HCT116 (cell line): Measurements from ENCODE around the gene CDH11. TPM values are rescaled to one million over a fixed set of nuclear protein-coding genes. Genes with fewer than 3 reads are reported as not detected.

ENCODE experiments used
- ATAC-seq: fragments of 200-7000 bp; cut with Tn5 transposase; 2 replicates; pipeline ENCODE4 v1.9.1; 2020; ENCODE audit warnings: mild to moderate bottlenecking, moderate library complexity
- BruUV-seq: library from RNA; stranded (reverse); fragments of 400-500 nt; replicated peaks from 2 replicates; lab custom pipeline; 2021; lab: Mats Ljungman, UMichigan
- CTCF ChIA-PET: fragments of 300-600 bp; sonication (Branson Sonifier 250); formaldehyde crosslinking; loops from one replicate; lab custom pipeline; 2021; ENCODE audit warnings: antibody characterized with exemption; lab: Charles Lee
- POLR2A ChIA-PET: fragments of 300-600, 350-600 bp; sonication (Branson Sonifier 250); formaldehyde crosslinking; loops from one replicate; lab custom pipeline; 2021; ENCODE audit warnings: antibody characterized with exemption; lab: Charles Lee
- RAD21 ChIA-PET, 2 experiments: fragments of 300-600 bp; sonication (Branson Sonifier 250); formaldehyde crosslinking; loops; one replicate each; lab custom pipeline; 2023; ENCODE audit warnings: low total read pairs in 2 of 2; ENCODE audit not compliant: uncharacterized antibody in 2 of 2, unreplicated experiment in 2 of 2, low non-redundant PET in 1 of 2; lab: Charles Lee
- DNase-seq: peaks from one replicate; pipeline ENCODE4 v3.0.0-alpha.2; 2010; ENCODE audit warnings: low read depth, low spot score
- H2AFZ ChIP-seq: fragments of 200-600 bp; shearing (Covaris generic), sonication (generic); 2 replicates; pipeline ENCODE4 v1.6.1; 2017; ENCODE audit warnings: low read depth, mixed run types, mixed read lengths, antibody characterized with exemption, low read length; ENCODE audit not compliant: poor library complexity, severe bottlenecking
- H3K27ac ChIP-seq: 2 replicates; pipeline ENCODE4 v1.5.1; 2012; ENCODE audit warnings: low read depth, low read length
- H3K27me3 ChIP-seq: fragments of 200-600 bp; sonication (generic); 2 replicates; pipeline ENCODE4 v1.6.1; 2016; ENCODE audit warnings: mixed run types, low read length, mixed read lengths; ENCODE audit not compliant: insufficient read depth
- H3K36me3 ChIP-seq, 2 experiments: fragments of 200-500 bp in 1 of 2; fragments of 200-600 bp in 1 of 2; sonication (Bioruptor generic) in 1 of 2; sonication (generic) in 1 of 2; 2 replicates each; pipeline versions ENCODE4 v1.5.1 to v1.6.1; 2014 to 2016; ENCODE audit warnings: low read length in 2 of 2, inconsistent platforms in 1 of 2, mixed read lengths in 1 of 2, mixed run types in 1 of 2; ENCODE audit not compliant: insufficient read depth in 2 of 2, control insufficient read depth in 1 of 2
- H3K4me1 ChIP-seq, 2 experiments: fragments of 200-600 bp in 1 of 2; sonication (generic) in 1 of 2; 2 replicates each; pipeline versions ENCODE4 v1.5.1 to v1.6.1; 2012 to 2017; ENCODE audit warnings: low read length in 2 of 2, inconsistent platforms in 1 of 2, mild to moderate bottlenecking in 1 of 2, mixed read lengths in 1 of 2, mixed run types in 1 of 2, moderate library complexity in 1 of 2; ENCODE audit not compliant: insufficient read depth in 2 of 2, control insufficient read depth in 1 of 2
- H3K4me2 ChIP-seq: fragments of 200-600 bp; sonication (generic); 2 replicates; pipeline ENCODE4 v1.6.1; 2017; ENCODE audit warnings: mixed run types, low read length, mixed read lengths
- H3K4me3 ChIP-seq, 2 experiments: fragments of 200-600 bp in 1 of 2; sonication (generic) in 1 of 2; replicated peaks in 1 of 2; 2 replicates each; pipeline ENCODE4 v1.5.1; 2011 to 2016; ENCODE audit warnings: low read length in 2 of 2, control low read depth in 1 of 2, low read depth in 1 of 2, mild to moderate bottlenecking in 1 of 2, mixed read lengths in 1 of 2, mixed run types in 1 of 2
- H3K79me2 ChIP-seq: fragments of 200-600 bp; sonication (generic); 2 replicates; pipeline ENCODE4 v1.6.1; 2017; ENCODE audit warnings: mild to moderate bottlenecking, mixed run types, low read length, moderate library complexity, mixed read lengths; ENCODE audit not compliant: insufficient read depth
- H3K9ac ChIP-seq: fragments of 200-600 bp; sonication (generic); 2 replicates; pipeline ENCODE4 v1.6.1; 2016; ENCODE audit warnings: low read length, mixed read lengths
- H3K9me2 ChIP-seq: fragments of 200-600 bp; sonication (generic), shearing (Covaris generic); 2 replicates; pipeline ENCODE4 v1.6.1; 2017; ENCODE audit warnings: mixed run types, mild to moderate bottlenecking, moderate library complexity; ENCODE audit not compliant: insufficient read depth
- H3K9me3 ChIP-seq, 2 experiments: fragments of 200-500 bp in 1 of 2; fragments of 200-600 bp in 1 of 2; sonication (Bioruptor generic) in 1 of 2; sonication (generic) in 1 of 2; 2 replicates each; pipeline ENCODE4 v1.6.1; 2014 to 2017; ENCODE audit warnings: low read length in 2 of 2, mixed read lengths in 2 of 2, inconsistent platforms in 1 of 2, low read depth in 1 of 2, mild to moderate bottlenecking in 1 of 2, mixed run types in 1 of 2, moderate library complexity in 1 of 2; ENCODE audit not compliant: control insufficient read depth in 1 of 2, insufficient read depth in 1 of 2
- H4K20me1 ChIP-seq: fragments of 200-600 bp; sonication (generic), shearing (Covaris generic); 2 replicates; pipeline ENCODE4 v1.6.1; 2017; ENCODE audit warnings: mixed run types, mild to moderate bottlenecking, moderate library complexity; ENCODE audit not compliant: insufficient read depth
- CEBPB ChIP-seq: IDR thresholded peaks from 2 replicates; pipeline ENCODE4 v1.6.1; 2012; ENCODE audit warnings: low read depth
- CTCF ChIP-seq, 3 experiments: fragments of 200-600 bp in 1 of 3; sonication (generic) in 1 of 3; IDR thresholded peaks in 2 of 3; conservative IDR thresholded peaks in 1 of 3; 2 replicates each; pipeline ENCODE4 v1.5.1; 2012 to 2017; ENCODE audit warnings: low read depth in 2 of 3, low read length in 2 of 3, antibody characterized with exemption in 1 of 3, borderline replicate concordance in 1 of 3, control low read depth in 1 of 3, mild to moderate bottlenecking in 1 of 3, mixed read lengths in 1 of 3, mixed run types in 1 of 3, moderate library complexity in 1 of 3; ENCODE audit not compliant: insufficient read depth in 1 of 3
- EGR1 ChIP-seq: IDR thresholded peaks from 2 replicates; pipeline ENCODE4 v1.6.1; 2012; ENCODE audit warnings: low read depth
- ELF1 ChIP-seq: IDR thresholded peaks from 2 replicates; pipeline ENCODE4 v1.6.1; 2012; ENCODE audit warnings: low read depth, borderline replicate concordance
- EZH2phosphoT487 ChIP-seq: fragments of 200-600 bp; IDR thresholded peaks from 2 replicates; pipeline ENCODE4 v1.6.1; 2018; ENCODE audit warnings: antibody characterized with exemption, borderline replicate concordance
- FOSL1 ChIP-seq: IDR thresholded peaks from 2 replicates; pipeline ENCODE4 v1.6.1; 2012; ENCODE audit warnings: low read depth
- POLR2AphosphoS5 ChIP-seq: IDR thresholded peaks from 2 replicates; pipeline ENCODE4 v1.6.1; 2011; ENCODE audit warnings: mild to moderate bottlenecking, low read depth, low read length, moderate library complexity
- TCF7L2 ChIP-seq: IDR thresholded peaks from 2 replicates; pipeline ENCODE4 v1.7.0; 2011; ENCODE audit warnings: borderline replicate concordance, inconsistent platforms; ENCODE audit not compliant: insufficient read depth, insufficient read length; ENCODE audit errors: extremely low read depth
- intact Hi-C: fragments of 100-400 bp; cut with micrococcal nuclease; formaldehyde crosslinking; loops from 2 replicates; pipeline ENCODE4 v1.10.0; 2022
- total RNA-seq: library from RNA; stranded (reverse); gene quantifications from one replicate; pipeline ENCODE4 v1.2.1, GENCODE V29; 2021; ENCODE audit not compliant: unreplicated experiment

CDH11 gene
- total RNA-seq, 1 experiment from 2014 or later: 0.52 TPM

GRCh38 chr16:65054457-65054856, 67.4 kb downstream of the CDH11 start:
- BruUV-seq: no TSS peak
- intact Hi-C loops: no loop called here
- RAD21 ChIA-PET: no interaction called here
- Histone ChIP-seq H3K9me2 (no peaks in the 10 kb centered on the region), H2AFZ (no peak overlapping the region), H4K20me1 (no peaks in the 10 kb centered on the region), H3K4me1 (no peaks in the 10 kb centered on the region), H3K4me3 (no peak overlapping the region), H3K9ac (no peak overlapping the region), H3K27me3 (no peaks in the 10 kb centered on the region), H3K9me3 (peaks cover 4 to 35% of the 10 kb centered on the region in 2 experiments; a peak in 2 of 4 replicates), H3K4me2 (no peak overlapping the region), H3K79me2 (no peaks in the 10 kb centered on the region), H3K36me3 (no peaks in the 10 kb centered on the region), H3K27ac (no peak overlapping the region)
- no peak for TF ChIP-seq TCF7L2
- no peak for TF ChIP-seq EZH2phosphoT487
- DNase-seq (no peak), ATAC-seq (no peak)
- POLR2A ChIA-PET: no interaction called here
- CTCF ChIA-PET: no interaction called here

GRCh38 chr16:65049679-65050078, 72.2 kb downstream of the CDH11 start:
- TF ChIP-seq EGR1: no peak
- no peak for TF ChIP-seq CTCF (IDR thresholded peaks at IDR 0.05 in 2 of 3, conservative IDR thresholded peaks at IDR 0.05 in 1 of 3; ENCODE audit: borderline replicate concordance in 1 of 3, insufficient read depth in 1 of 3, low read depth in 2 of 3, low read length in 2 of 3)
- no peak for TF ChIP-seq FOSL1
- no peak for TF ChIP-seq POLR2AphosphoS5
- TF ChIP-seq ELF1: no peak
- TF ChIP-seq CEBPB: no peak
- TF ChIP-seq, all 23 proteins: peak for 0
- no peak overlapping the region for H2AFZ ChIP-seq
- no peak overlapping the region for H3K27ac ChIP-seq
- ATAC-seq (no peak), DNase-seq (no peak)
- no TSS peak for BruUV-seq
- H3K9me2 ChIP-seq: no peaks in the 10 kb centered on the region
- no peak overlapping the region for H3K4me2 ChIP-seq
- ChIA-PET CTCF (no interaction called here), POLR2A (no interaction called here), RAD21 (no interaction called here)
- H3K27me3 ChIP-seq: no peaks in the 10 kb centered on the region
- intact Hi-C loops: no loop called here
- H3K9me3 ChIP-seq: peaks cover 4 to 27% of the 10 kb centered on the region in 2 experiments; a peak in 2 of 4 replicates
- no peaks in the 10 kb centered on the region for H3K4me1 ChIP-seq
- H3K9ac ChIP-seq: no peak overlapping the region
- H3K4me3 ChIP-seq: no peak overlapping the region
- no peaks in the 10 kb centered on the region for H3K79me2 ChIP-seq
- H3K36me3 ChIP-seq: no peaks in the 10 kb centered on the region
- H4K20me1 ChIP-seq: no peaks in the 10 kb centered on the region
